Measurements from ENCODE around the gene ISCA1.

The ISCA1 gene

DNA sequence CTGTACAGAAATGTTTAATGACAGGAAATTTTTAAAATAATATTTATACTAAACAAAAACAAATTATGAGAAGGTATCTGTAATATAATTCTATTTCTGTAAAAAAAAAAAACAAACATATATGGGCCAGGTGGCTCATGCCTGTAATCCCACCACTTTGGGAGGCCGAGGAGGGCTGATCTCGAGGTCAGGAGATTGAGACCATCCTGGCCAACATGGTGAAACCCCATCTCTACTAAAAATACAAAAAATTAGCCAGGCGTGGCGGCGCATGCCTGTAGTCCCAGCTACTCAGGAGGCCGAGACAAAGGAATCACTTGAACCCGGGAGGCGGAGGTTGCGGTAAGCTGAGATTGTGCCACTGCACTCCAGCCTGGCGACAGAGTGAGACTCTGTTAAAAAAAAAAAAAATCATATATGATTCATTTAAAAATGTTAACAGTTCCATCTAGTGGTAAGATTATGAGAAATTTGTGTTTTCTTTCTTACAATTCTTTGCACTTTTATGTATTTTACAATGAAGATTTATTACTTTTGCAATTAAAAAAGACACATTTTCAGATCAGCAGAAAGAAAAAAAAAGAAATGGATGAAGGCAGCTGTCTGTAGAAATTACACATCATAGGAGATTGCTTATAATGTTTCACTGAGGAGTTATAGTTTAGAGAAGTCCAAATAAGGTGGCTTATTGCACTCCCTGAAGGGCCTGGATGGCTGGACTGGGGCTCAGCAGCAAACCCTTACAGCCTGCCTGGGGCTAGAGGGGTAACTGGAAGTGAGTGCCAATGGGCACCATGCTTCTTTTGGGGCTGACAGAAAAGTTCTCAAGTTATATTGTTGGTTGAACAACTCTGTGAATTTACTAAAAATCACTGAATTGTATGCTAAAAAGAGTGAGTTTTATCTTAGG lies 43.2 kb downstream of the ISCA1 start:
- Histone ChIP-seq H3K36me3 (ENCODE audit: control insufficient read depth, insufficient read depth, low read length) (no peaks in the 10 kb centered on the region), H3K27ac (no peak overlapping the region), H2AFZ (no peak overlapping the region), H3K4me2 (ENCODE audit: low read length) (no peak overlapping the region), H3K4me3 (ENCODE audit: low read depth, low read length) (no peak overlapping the region), H3K9me3 (ENCODE audit: control insufficient read depth, low read length) (no peaks in the 10 kb centered on the region), H3K79me2 (no peaks in the 10 kb centered on the region), H3K4me1 (peaks cover 5% of the 10 kb centered on the region), H3K9ac (no peak overlapping the region), H3K27me3 (ENCODE audit: control insufficient read depth, insufficient read depth, low read length) (no peaks in the 10 kb centered on the region)
- no peak for TF ChIP-seq CTCF (IDR thresholded peaks at IDR 0.05)

- Histone ChIP-seq H3K36me3 (ENCODE audit: control insufficient read depth, insufficient read depth, low read length) (no peaks in the 10 kb centered on the region), H3K27me3 (ENCODE audit: control insufficient read depth, insufficient read depth, low read length) (no peaks in the 10 kb centered on the region), H3K79me2 (no peaks in the 10 kb centered on the region), H3K9ac (no peak overlapping the region), H3K4me1 (no peaks in the 10 kb centered on the region), H3K27ac (no peak overlapping the region), H3K9me3 (ENCODE audit: control insufficient read depth, low read length) (no peaks in the 10 kb centered on the region), H3K4me3 (ENCODE audit: low read depth, low read length) (no peak overlapping the region), H3K4me2 (ENCODE audit: low read length) (no peak overlapping the region), H2AFZ (no peak overlapping the region)
- TF ChIP-seq CTCF (IDR thresholded peaks at IDR 0.05): no peak
Measured at GRCh38 chr9:86230858-86231257, 51.5 kb downstream of the ISCA1 start.

DNA sequence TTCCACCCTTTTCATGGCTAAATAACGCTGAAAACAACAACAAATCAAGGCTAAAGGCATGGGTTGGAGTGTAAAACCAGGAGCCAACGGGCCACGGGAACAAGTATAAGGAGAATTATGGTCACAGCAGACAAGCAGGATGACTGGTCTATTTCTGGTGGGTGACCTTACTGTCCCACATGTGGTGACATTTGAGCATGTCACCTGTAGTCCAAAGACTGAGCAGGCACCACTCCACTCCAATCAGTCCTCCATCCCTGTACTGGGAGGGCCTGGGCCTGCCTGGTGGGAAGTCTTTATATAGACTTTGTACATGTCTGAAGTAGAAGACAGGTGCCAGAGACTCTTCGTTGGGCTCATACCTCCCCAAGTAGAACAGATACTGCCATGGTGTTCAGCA lies 59.7 kb downstream of the ISCA1 start:
- Histone ChIP-seq H2AFZ (no peak overlapping the region), H3K36me3 (ENCODE audit: control insufficient read depth, insufficient read depth, low read length) (no peaks in the 10 kb centered on the region), H3K9me3 (ENCODE audit: control insufficient read depth, low read length) (no peaks in the 10 kb centered on the region), H3K27me3 (ENCODE audit: control insufficient read depth, insufficient read depth, low read length) (no peaks in the 10 kb centered on the region), H3K4me3 (ENCODE audit: low read depth, low read length) (no peak overlapping the region), H3K27ac (no peak overlapping the region), H3K4me2 (ENCODE audit: low read length) (no peak overlapping the region), H3K4me1 (no peaks in the 10 kb centered on the region), H3K79me2 (no peaks in the 10 kb centered on the region), H3K9ac (no peak overlapping the region)
- no peak for TF ChIP-seq CTCF (IDR thresholded peaks at IDR 0.05)

DNA sequence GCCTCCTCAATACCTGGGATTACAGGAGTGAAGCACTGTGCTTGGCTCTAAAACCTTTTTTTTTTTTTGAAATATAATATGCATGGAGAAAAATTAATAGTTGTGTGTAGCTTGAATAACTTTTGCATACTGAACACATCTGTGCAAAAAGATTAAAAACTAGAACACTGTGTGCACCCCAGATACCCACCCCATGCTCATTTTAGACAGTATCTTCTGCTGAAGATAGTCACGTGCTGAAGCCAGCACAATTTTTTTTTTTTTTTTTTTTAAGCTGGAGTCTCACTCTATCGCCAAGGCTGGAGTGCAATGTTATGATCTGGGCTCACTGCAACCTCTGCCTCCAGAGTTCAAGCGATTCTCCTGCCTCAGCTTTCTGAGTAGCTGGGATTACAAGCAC lies 62.7 kb downstream of the ISCA1 start:
- no peaks in the 10 kb centered on the region for H3K4me1 ChIP-seq
- H3K27ac ChIP-seq: no peak overlapping the region
- H3K79me2 ChIP-seq: no peaks in the 10 kb centered on the region
- no peak overlapping the region for H3K4me2 ChIP-seq (ENCODE audit: low read length)
- H2AFZ ChIP-seq: no peak overlapping the region
- TF ChIP-seq CTCF (IDR thresholded peaks at IDR 0.05): no peak
- H3K27me3 ChIP-seq (ENCODE audit: control insufficient read depth, insufficient read depth, low read length): no peaks in the 10 kb centered on the region
- no peaks in the 10 kb centered on the region for H3K9me3 ChIP-seq (ENCODE audit: control insufficient read depth, low read length)
- H3K4me3 ChIP-seq (ENCODE audit: low read depth, low read length): no peak overlapping the region
- no peak overlapping the region for H3K9ac ChIP-seq
- no peaks in the 10 kb centered on the region for H3K36me3 ChIP-seq (ENCODE audit: control insufficient read depth, insufficient read depth, low read length)

Measured in parathyroid adenoma (tissue), 2 donors.